Thymus (tissue), 11 donors: ENCODE data around the gene RET. TPM values are rescaled to one million over a fixed set of nuclear protein-coding genes. Genes with fewer than 3 reads are reported as not detected.

Experiments used
- DNase-seq, 9 donors: peaks; one replicate each; pipeline ENCODE4 v3.0.0-alpha.2; 2013; ENCODE audit warnings: low spot score in 9 of 9, low read depth in 6 of 9, missing footprints in 1 of 9
- H3K27ac ChIP-seq, 2 donors: one replicate each; pipeline ENCODE4 v1.5.1; 2013; ENCODE audit warnings: control low read depth in 1 of 2, low read depth in 1 of 2, low read length in 1 of 2, mild to moderate bottlenecking in 1 of 2, moderate library complexity in 1 of 2
- H3K27me3 ChIP-seq, 2 donors: one replicate each; pipeline ENCODE4 v1.5.1; 2013; ENCODE audit warnings: low read length in 1 of 2; ENCODE audit not compliant: control insufficient read depth in 2 of 2, insufficient read depth in 1 of 2
- H3K36me3 ChIP-seq, 2 donors: one replicate each; pipeline ENCODE4 v1.5.1; 2013; ENCODE audit warnings: low read length in 1 of 2, mild to moderate bottlenecking in 1 of 2, moderate library complexity in 1 of 2; ENCODE audit not compliant: control insufficient read depth in 2 of 2, insufficient read depth in 2 of 2
- H3K4me1 ChIP-seq, 2 donors: one replicate each; pipeline ENCODE4 v1.5.1; 2013; ENCODE audit warnings: low read length in 2 of 2; ENCODE audit not compliant: control insufficient read depth in 2 of 2, insufficient read depth in 2 of 2
- H3K4me3 ChIP-seq, 2 donors: one replicate each; pipeline ENCODE4 v1.5.1; 2013; ENCODE audit warnings: low read length in 2 of 2, control low read depth in 1 of 2, mild to moderate bottlenecking in 1 of 2
- H3K9me3 ChIP-seq, 2 donors: one replicate each; pipeline ENCODE4 v1.5.1; 2013; ENCODE audit warnings: low read length in 1 of 2, mild to moderate bottlenecking in 1 of 2; ENCODE audit not compliant: control insufficient read depth in 2 of 2, insufficient read depth in 1 of 2
- WGBS: extraction: QIAGEN DNeasy Blood & Tissue Kit; methylation state at CpG from one replicate; pipeline ENCODE4 v1.1.7; 2013; 5-methylcytosine and 5-hydroxymethylcytosine counted together
- polyA plus RNA-seq: library from polyadenylated mRNA; stranded (reverse); fragments of 200-250 nt; gene quantifications from one replicate; pipeline ENCODE4 v1.2.3, GENCODE V29; 2013
- total RNA-seq: library from RNA; stranded (reverse); fragments of 120-200 nt; gene quantifications from one replicate; pipeline ENCODE4 v1.2.4, GENCODE V29; 2013
- donor health status: healthy.

Gene RET
- total and polyA plus RNA-seq, 2 donors = 0.33 to 0.37 TPM

- no peaks in the 10 kb centered on the region for H3K36me3 ChIP-seq
- WGBS = 97% methylated on average over 7 of the region's 7 CpGs
- no peak overlapping the region for H3K27ac ChIP-seq
- DNase-seq = no peak
- peaks cover 0 to 3% of the 10 kb centered on the region in 2 donors for H3K4me1 ChIP-seq
- no peaks in the 10 kb centered on the region for H3K9me3 ChIP-seq
- H3K27me3 ChIP-seq = no peaks in the 10 kb centered on the region
- H3K4me3 ChIP-seq = no peak overlapping the region
Measured at GRCh38 chr10:43112608-43112961, 35.7 kb downstream of the RET start.

GRCh38 chr10:43113201-43114087 lies 36.6 kb downstream of the RET start:
- H3K36me3 ChIP-seq = no peaks in the 10 kb centered on the region
- no peak overlapping the region for H3K27ac ChIP-seq
- H3K9me3 ChIP-seq = no peaks in the 10 kb centered on the region
- no peak for DNase-seq
- H3K4me1 ChIP-seq = peaks cover 0 to 3% of the 10 kb centered on the region in 2 donors
- H3K4me3 ChIP-seq = no peak overlapping the region
- WGBS = 93% methylated on average over 16 of the region's 16 CpGs
- no peaks in the 10 kb centered on the region for H3K27me3 ChIP-seq

GRCh38 chr10:43114088-43114742 lies 37.3 kb downstream of the RET start:
- H3K36me3 ChIP-seq = no peaks in the 10 kb centered on the region
- H3K9me3 ChIP-seq = no peaks in the 10 kb centered on the region
- H3K27ac ChIP-seq = no peak overlapping the region
- H3K27me3 ChIP-seq = no peaks in the 10 kb centered on the region
- H3K4me1 ChIP-seq = peaks cover 0 to 3% of the 10 kb centered on the region in 2 donors
- WGBS = 95% methylated on average over 24 of the region's 24 CpGs
- no peak overlapping the region for H3K4me3 ChIP-seq
- no peak for DNase-seq

- Histone ChIP-seq H3K9me3 (no peaks in the 10 kb centered on the region), H3K27ac (no peak overlapping the region), H3K36me3 (no peaks in the 10 kb centered on the region), H3K4me1 (peaks cover 0 to 3% of the 10 kb centered on the region in 2 donors), H3K4me3 (no peak overlapping the region), H3K27me3 (no peaks in the 10 kb centered on the region)
- DNase-seq = no peak
- 91% methylated on average over 17 of the region's 17 CpGs for WGBS
Measured at GRCh38 chr10:43114743-43115611, 38.1 kb downstream of the RET start.

GRCh38 chr10:43115881-43116595 lies 39.2 kb downstream of the RET start:
- no peaks in the 10 kb centered on the region for H3K36me3 ChIP-seq
- 94% methylated on average over 10 of the region's 10 CpGs for WGBS
- no peaks in the 10 kb centered on the region for H3K27me3 ChIP-seq
- DNase-seq = no peak
- no peak overlapping the region for H3K4me3 ChIP-seq
- peaks cover 5 to 9% of the 10 kb centered on the region in 2 donors for H3K4me1 ChIP-seq
- no peaks in the 10 kb centered on the region for H3K9me3 ChIP-seq
- H3K27ac ChIP-seq = no peak overlapping the region

GRCh38 chr10:43116596-43116995 lies 39.7 kb downstream of the RET start:
- H3K9me3 ChIP-seq = no peaks in the 10 kb centered on the region
- DNase-seq = no peak
- H3K36me3 ChIP-seq = no peaks in the 10 kb centered on the region
- no peak overlapping the region for H3K4me3 ChIP-seq
- WGBS = 96% methylated on average over 10 of the region's 10 CpGs
- no peaks in the 10 kb centered on the region for H3K27me3 ChIP-seq
- no peak overlapping the region for H3K27ac ChIP-seq
- H3K4me1 ChIP-seq = peaks cover 5 to 14% of the 10 kb centered on the region in 2 donors

- WGBS = 84% methylated on average over 9 of the region's 9 CpGs
- no peak for DNase-seq
Measured at GRCh38 chr10:43117031-43117776, 40.3 kb downstream of the RET start.

More at GRCh38 chr10:43117031-43117776, 40.3 kb downstream of the RET start:
- Histone ChIP-seq H3K36me3 (no peaks in the 10 kb centered on the region), H3K4me3 (no peak overlapping the region), H3K27me3 (no peaks in the 10 kb centered on the region), H3K4me1 (peaks cover 5 to 18% of the 10 kb centered on the region in 2 donors), H3K9me3 (no peaks in the 10 kb centered on the region), H3K27ac (no peak overlapping the region)
